HFF-Myc (cell line): ENCODE measurements around the gene ARHGAP42.
"Not testable (repeated sequence)": the region's sequence is repeated elsewhere in the genome, so short reads cannot be mapped to it uniquely, and the experiment has no call there.

Experiments
- DNase-seq: peaks from one replicate; pipeline ENCODE4 v3.0.0-alpha.2; 2011; ENCODE audit warnings: low read depth; ENCODE audit errors: extremely low read depth
- H3K4me3 ChIP-seq: replicated peaks from 2 replicates; pipeline ENCODE4 v1.5.1; 2011; ENCODE audit warnings: low read depth, mild to moderate bottlenecking, control low read depth, low read length
- TF ChIP-seq, protein P1 (sequence below): IDR thresholded peaks from 2 replicates; pipeline ENCODE4 v1.5.1; 2012; ENCODE audit warnings: mild to moderate bottlenecking, low read depth, low read length, control low read depth; ENCODE audit errors: missing control alignments

Gene ARHGAP42

DNA sequence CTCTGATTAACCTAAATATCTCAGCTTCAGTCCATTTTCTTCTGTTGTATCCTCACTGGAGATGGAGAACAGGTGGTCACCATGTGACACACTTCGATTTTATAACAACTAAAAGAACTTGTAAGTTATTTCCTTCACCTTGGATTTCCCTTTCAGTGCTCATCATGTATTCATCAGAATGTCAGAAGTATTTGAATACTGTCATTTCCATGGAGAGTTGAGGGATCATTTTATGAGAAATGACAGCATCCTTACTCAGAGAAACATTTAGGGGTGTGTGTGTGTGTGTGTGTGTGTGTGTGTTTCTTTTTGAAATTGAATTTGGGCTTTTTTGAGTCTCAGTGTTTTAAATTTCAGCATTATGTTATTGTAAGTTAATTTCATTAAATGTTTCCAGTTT, 205.8 kb downstream of the ARHGAP42 start:
- TF ChIP-seq, protein P1, sequence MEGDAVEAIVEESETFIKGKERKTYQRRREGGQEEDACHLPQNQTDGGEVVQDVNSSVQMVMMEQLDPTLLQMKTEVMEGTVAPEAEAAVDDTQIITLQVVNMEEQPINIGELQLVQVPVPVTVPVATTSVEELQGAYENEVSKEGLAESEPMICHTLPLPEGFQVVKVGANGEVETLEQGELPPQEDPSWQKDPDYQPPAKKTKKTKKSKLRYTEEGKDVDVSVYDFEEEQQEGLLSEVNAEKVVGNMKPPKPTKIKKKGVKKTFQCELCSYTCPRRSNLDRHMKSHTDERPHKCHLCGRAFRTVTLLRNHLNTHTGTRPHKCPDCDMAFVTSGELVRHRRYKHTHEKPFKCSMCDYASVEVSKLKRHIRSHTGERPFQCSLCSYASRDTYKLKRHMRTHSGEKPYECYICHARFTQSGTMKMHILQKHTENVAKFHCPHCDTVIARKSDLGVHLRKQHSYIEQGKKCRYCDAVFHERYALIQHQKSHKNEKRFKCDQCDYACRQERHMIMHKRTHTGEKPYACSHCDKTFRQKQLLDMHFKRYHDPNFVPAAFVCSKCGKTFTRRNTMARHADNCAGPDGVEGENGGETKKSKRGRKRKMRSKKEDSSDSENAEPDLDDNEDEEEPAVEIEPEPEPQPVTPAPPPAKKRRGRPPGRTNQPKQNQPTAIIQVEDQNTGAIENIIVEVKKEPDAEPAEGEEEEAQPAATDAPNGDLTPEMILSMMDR, result no peak
- no peak for DNase-seq
- no peak overlapping the region for H3K4me3 ChIP-seq

DNA sequence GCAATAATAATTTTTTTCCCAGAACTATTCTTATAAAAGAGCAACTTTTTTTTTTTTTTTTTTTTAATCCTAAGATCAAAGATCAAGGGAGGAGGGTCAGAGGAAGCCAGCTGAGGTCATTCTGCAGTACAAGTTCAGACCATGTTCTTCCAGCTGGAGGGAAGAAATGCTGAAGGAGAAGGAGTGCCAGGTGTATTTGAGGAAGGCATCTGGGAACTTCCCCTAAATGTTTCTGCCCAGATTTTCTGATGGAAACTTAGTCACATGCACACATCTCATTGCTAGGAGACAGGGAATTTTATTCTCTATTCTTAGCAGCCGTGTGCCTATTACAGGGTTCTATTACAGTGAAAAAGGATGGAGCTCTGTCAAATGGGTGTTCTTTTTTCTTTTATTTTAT, 208.4 kb downstream of the ARHGAP42 start:
- TF ChIP-seq, protein P1, result no peak
- no peak for DNase-seq
- no peak overlapping the region for H3K4me3 ChIP-seq

DNA sequence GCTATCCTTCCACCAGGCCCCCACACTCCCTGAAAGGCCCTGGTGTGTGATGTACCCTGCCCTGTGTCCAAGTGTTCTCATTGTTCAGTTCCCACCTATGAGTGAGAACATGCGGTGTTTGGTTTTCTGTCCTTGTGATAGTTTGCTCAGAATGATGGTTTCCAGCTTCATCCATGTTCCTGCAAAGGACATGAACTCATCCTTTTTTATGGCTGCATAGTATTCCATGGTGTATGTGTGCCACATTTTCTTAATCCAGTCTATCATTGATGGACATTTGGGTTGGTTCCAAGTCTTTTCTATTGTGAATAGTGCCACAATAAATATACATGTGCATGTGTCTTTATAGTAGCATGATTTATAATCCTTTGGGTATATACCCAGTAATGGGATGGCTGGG, 208.9 kb downstream of the ARHGAP42 start:
- not testable (repeated sequence) for DNase-seq, H3K4me3 ChIP-seq

DNA sequence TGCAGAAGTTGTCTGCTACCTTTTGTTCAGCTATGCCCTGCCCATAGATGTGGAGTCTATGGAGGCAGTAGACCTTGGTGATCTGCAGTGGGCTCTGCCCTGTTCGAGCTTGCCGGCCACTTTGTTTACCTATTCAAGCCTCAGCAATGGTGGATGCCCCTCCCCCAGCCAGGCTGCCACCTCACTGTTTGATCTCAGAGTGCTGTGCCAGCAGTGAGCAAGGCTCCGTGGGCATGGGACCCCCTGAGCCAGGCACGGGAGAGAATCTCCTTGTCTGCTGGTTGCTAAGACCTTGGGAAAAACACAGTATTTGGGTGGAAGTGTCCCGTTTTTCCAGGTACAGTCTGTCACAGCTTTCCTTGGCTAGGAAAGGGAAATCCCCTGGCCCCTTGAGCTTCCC, 214.4 kb downstream of the ARHGAP42 start:
- not testable (repeated sequence) for DNase-seq, H3K4me3 ChIP-seq

DNA sequence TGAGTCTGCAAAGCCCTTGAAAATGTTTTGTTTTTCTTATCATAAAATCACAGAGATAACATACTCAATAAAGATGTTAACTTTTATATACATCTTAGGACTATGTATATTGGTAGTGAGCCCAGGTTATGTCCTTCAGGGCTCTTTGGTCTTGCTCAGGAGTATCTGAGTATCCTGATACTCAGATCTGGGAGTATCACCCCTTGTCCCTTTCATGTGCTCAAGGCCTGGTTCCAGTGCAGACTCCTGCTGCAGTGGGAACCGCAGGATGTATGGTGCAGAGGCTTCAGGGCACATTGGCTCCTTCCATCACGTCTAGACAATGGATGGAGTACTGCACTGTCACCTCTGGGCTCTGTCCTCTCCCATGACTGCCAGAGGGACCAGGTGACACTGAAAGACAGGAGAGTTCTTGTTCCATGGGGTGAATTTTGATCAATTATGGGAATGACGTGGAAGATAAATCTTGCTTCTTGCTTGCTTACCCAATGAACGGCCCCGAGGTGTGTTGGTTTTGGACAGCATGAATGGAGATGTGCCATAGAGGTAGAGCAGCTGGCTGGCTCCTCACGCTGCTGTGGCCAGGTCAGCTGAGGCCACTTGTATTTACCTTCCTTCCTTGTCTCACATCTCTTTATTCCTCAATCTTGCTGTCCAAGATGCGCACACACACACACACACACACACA, 215.5 kb downstream of the ARHGAP42 start:
- no peak overlapping the region for H3K4me3 ChIP-seq

DNA sequence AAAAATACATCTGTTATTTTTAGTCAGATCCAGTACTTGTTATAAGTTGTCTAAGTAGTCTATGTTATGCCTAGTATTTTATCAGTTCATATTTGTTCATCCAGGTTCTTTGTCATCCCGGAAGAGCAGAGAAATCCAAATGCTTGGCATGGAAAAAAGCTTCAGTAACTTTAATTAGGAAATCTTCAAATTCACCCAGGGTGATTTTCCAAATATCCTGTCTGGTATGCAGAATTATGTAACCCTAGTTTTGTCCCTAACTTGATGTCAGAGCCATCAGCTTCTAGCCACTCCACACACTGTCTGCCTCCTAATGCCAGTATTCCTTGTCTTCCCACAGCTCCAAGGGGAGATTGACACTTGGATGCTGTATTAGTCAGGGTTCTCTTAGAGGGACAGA, 216.2 kb downstream of the ARHGAP42 start:
- DNase-seq, result no peak
- TF ChIP-seq, protein P1, result no peak
- no peak overlapping the region for H3K4me3 ChIP-seq

More for the DNA sequence above, 215.5 kb downstream of the ARHGAP42 start:
- DNase-seq, result no peak
- TF ChIP-seq, protein P1, result no peak

DNA sequence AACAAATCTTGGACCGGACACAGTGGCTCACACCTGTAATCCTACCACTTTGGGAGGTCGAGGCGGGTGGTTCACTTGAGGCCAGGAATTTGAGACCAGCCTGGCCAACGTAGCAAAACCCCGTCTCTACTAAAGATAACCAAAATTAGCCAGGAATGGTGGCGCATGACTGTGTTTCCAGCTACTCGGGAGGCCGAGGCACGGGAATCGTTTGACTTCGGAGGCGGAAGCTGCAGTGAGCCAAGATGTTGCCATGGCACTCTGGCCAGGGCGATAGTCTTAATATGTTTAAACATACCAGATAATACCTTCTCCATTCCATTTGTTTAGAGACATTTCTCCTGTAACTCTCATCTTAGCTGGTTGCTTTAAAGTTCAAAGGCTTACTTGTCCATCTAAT, 218.6 kb downstream of the ARHGAP42 start:
- TF ChIP-seq, protein P1, result no peak
- no peak for DNase-seq
- H3K4me3 ChIP-seq, result no peak overlapping the region

DNA sequence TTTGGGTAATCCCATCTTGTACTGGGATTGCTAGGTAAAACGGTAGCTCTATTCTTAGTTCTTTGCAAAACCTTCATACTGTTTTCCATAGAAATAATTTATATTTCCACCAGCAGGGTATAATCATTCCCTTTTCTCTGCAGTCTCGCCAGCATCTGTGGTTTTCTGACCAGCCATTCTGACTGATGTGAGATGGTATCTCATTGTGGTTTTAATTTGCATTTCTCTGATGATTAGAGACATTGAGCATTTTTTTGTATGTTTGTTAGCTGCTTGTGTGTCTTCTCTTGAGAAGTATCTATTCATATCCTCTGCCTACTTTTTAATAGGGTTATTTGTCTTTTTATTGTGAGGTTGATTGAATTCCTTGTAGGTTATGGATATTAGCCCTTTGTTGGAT, 221.7 kb downstream of the ARHGAP42 start:
- DNase-seq, result no peak

More for the DNA sequence above, 221.7 kb downstream of the ARHGAP42 start:
- H3K4me3 ChIP-seq, result no peak overlapping the region
- TF ChIP-seq, protein P1, result no peak
